RWPE1 (cell line): Measurements from ENCODE around the gene LRCH1.

Experiments used
- CTCF ChIA-PET: fragments of 350-600 bp; sonication (Branson Sonifier 250); formaldehyde crosslinking; extraction: SDS; loops from one replicate; lab custom pipeline; 2021; lab: Yijun Ruan, JAX
- POLR2A ChIA-PET: fragments of 400-600 bp; formaldehyde crosslinking; extraction: SDS; loops from one replicate; lab custom pipeline; 2020; ENCODE audit warnings: antibody characterized with exemption; ENCODE audit not compliant: low non-redundant PET; lab: Yijun Ruan, JAX
- DNase-seq: peaks from one replicate; pipeline ENCODE4 v3.0.0; 2012; ENCODE audit warnings: low spot score
- H3K27ac ChIP-seq: fragments of 450-650 bp; 2 replicates; pipeline ENCODE4 v1.5.1; 2017
- CTCF ChIP-seq: fragments of 450-650 bp; conservative IDR thresholded peaks from 2 replicates; pipeline ENCODE4 v1.5.1; 2017; ENCODE audit warnings: low read depth, mild to moderate bottlenecking

Gene LRCH1

GRCh38 chr13:46721054-46721453 is 168.1 kb downstream of the LRCH1 start:
- POLR2A ChIA-PET = no interaction called here

GRCh38 chr13:46726347-46726746 is 173.4 kb downstream of the LRCH1 start:
- ChIA-PET POLR2A (no interaction called here), CTCF (no interaction called here)
- H3K27ac ChIP-seq = no peak overlapping the region
- DNase-seq = no peak
- TF ChIP-seq CTCF = no peak

More at GRCh38 chr13:46721054-46721453, 168.1 kb downstream of the LRCH1 start:
- H3K27ac ChIP-seq = no peak overlapping the region
- CTCF ChIA-PET = interaction anchor here (0.5 to 3.9 kb wide), 9 partner anchors 106 to 1681 kb away, joined by 3 to 30 read pairs (median 3); no protein-coding TSS in a partner anchor
- TF ChIP-seq CTCF = peak; percentile 58
- DNase-seq = peak; percentile 20

- CTCF ChIA-PET = no interaction called here
- no peak for DNase-seq
- TF ChIP-seq CTCF = no peak
- H3K27ac ChIP-seq = no peak overlapping the region
- POLR2A ChIA-PET = no interaction called here
Observed at GRCh38 chr13:46728777-46729176, 175.8 kb downstream of the LRCH1 start.

- DNase-seq = no peak
- POLR2A ChIA-PET = no interaction called here
- no peak overlapping the region for H3K27ac ChIP-seq
- CTCF ChIA-PET = no interaction called here
- no peak for TF ChIP-seq CTCF
Observed at GRCh38 chr13:46731535-46731934, 178.6 kb downstream of the LRCH1 start.

GRCh38 chr13:46735425-46735824 is 182.5 kb downstream of the LRCH1 start:
- no peak for DNase-seq
- ChIA-PET CTCF (interaction anchor here (0.6 kb wide), 1 partner anchor 8 kb away, joined by 4 read pairs; no protein-coding TSS in a partner anchor), POLR2A (no interaction called here)
- no peak for TF ChIP-seq CTCF
- no peak overlapping the region for H3K27ac ChIP-seq

- CTCF ChIA-PET = no interaction called here
- TF ChIP-seq CTCF = no peak
- H3K27ac ChIP-seq = no peak overlapping the region
- DNase-seq = no peak
- POLR2A ChIA-PET = no interaction called here
Observed at GRCh38 chr13:46736541-46737310, 183.8 kb downstream of the LRCH1 start.
